Adrenal gland (tissue), 5 donors: ENCODE measurements around the gene DOK4.

ENCODE experiments used
- CTCF ChIP-seq, 6 experiments: fragments of 450-650 bp in 4 of 6; fragments of 200-600 bp in 2 of 6; sonication (generic) in 1 of 6; IDR thresholded peaks; 1 replicate in 5 of 6; 2 replicates in 1 of 6; pipeline versions ENCODE4 v1.5.1 to v1.8.0; 2016 to 2021; ENCODE audit warnings: antibody characterized with exemption in 6 of 6, mild to moderate bottlenecking in 2 of 6, moderate library complexity in 1 of 6
- POLR2A ChIP-seq, 2 donors: fragments of 450-650 bp; IDR thresholded peaks; one replicate each; pipeline ENCODE4 v1.6.1; 2017; ENCODE audit warnings: antibody characterized with exemption in 2 of 2, mild to moderate bottlenecking in 2 of 2, moderate library complexity in 1 of 2
- donor health status: DM: no; HTN: no; CAD: no.

GRCh38 chr16:57469046-57469445, 17.2 kb downstream of the DOK4 start:
- no peak for TF ChIP-seq CTCF (IDR thresholded peaks at IDR 0.05)
- no peak for TF ChIP-seq POLR2A (IDR thresholded peaks at IDR 0.05)
